ENCODE data around the gene CASKIN2.

- TF ChIP-seq POLR2A (IDR thresholded peaks at IDR 0.05) (no peak), CTCF (IDR thresholded peaks at IDR 0.05) (no peak)
Observed at GRCh38 chr17:75564195-75564594, 48.9 kb upstream of the CASKIN2 start.
